ENCODE results near the gene CIITA. TPM values are rescaled to one million over a fixed set of nuclear protein-coding genes. Genes with fewer than 3 reads are reported as not detected.
"Not testable (repeated sequence)": the region's sequence is repeated elsewhere in the genome, so short reads cannot be mapped to it uniquely, and the experiment has no call there.

CIITA gene
- total and polyA plus RNA-seq, 12 donors: 1.3 to 48.1 (median 17.5) TPM

GRCh38 chr16:10964891-10965326 is 87.9 kb downstream of the CIITA start:
- Histone ChIP-seq H3K4me1 (replicated peaks in 1 of 2) (peaks cover 6 to 19% of the 10 kb centered on the region in 2 donors), H3K27ac (no peak overlapping the region), H3K27me3 (no peaks in the 10 kb centered on the region), H3K9me3 (replicated peaks in 1 of 3) (no peaks in the 10 kb centered on the region), H3K36me3 (replicated peaks in 1 of 2) (peaks cover 0 to 14% of the 10 kb centered on the region in 2 donors), H3K4me3 (no peak overlapping the region)
- intact Hi-C loops (cut with DNase I): loop anchor here in 1 of 2 donors (5.0 to 10.0 kb wide), 3 partner anchors 292 to 1450 kb away; partner anchors contain the start of genes RMI2 and SOCS1
- DNase-seq: no peak
- TF ChIP-seq POLR2A (IDR thresholded peaks at IDR 0.05) (no peak), CTCF (IDR thresholded peaks at IDR 0.05) (no peak)
- WGBS, 4 donors: 84 to 92% (median 91%) methylated on average over 8 of the region's 8 CpGs

- no peak for DNase-seq
- Histone ChIP-seq H3K27me3 (no peaks in the 10 kb centered on the region), H3K9me3 (replicated peaks in 1 of 3) (no peaks in the 10 kb centered on the region)
Measured at GRCh38 chr16:10965440-10966061, 88.5 kb downstream of the CIITA start.

GRCh38 chr16:10966129-10966528 is 89.1 kb downstream of the CIITA start:
- Histone ChIP-seq H3K4me1 (replicated peaks in 1 of 2) (peaks cover 2 to 12% of the 10 kb centered on the region in 2 donors), H3K27ac (no peak overlapping the region), H3K27me3 (no peaks in the 10 kb centered on the region), H3K4me3 (no peak overlapping the region), H3K36me3 (replicated peaks in 1 of 2) (peaks cover 0 to 18% of the 10 kb centered on the region in 2 donors), H3K9me3 (replicated peaks in 1 of 3) (no peaks in the 10 kb centered on the region)
- 81 to 89% (median 88%) methylated on average over 5 of the region's 5 CpGs for WGBS, 4 donors
- intact Hi-C loops (cut with DNase I): loop anchor here in 1 of 2 donors (5.0 to 10.0 kb wide), 3 partner anchors 291 to 1449 kb away; partner anchors contain the start of genes RMI2 and SOCS1
- DNase-seq: no peak
- TF ChIP-seq POLR2A (IDR thresholded peaks at IDR 0.05): no peak
- no peak for TF ChIP-seq CTCF (IDR thresholded peaks at IDR 0.05)

More at GRCh38 chr16:10965440-10966061, 88.5 kb downstream of the CIITA start:
- WGBS, 4 donors: 88 to 93% (median 89%) methylated on average over 6 of the region's 6 CpGs
- H3K4me1 ChIP-seq (replicated peaks in 1 of 2): peaks cover 6 to 17% of the 10 kb centered on the region in 2 donors
- peaks cover 0 to 16% of the 10 kb centered on the region in 2 donors for H3K36me3 ChIP-seq (replicated peaks in 1 of 2)
- TF ChIP-seq POLR2A (IDR thresholded peaks at IDR 0.05) (no peak), CTCF (IDR thresholded peaks at IDR 0.05) (no peak)
- no peak overlapping the region for H3K4me3 ChIP-seq
- H3K27ac ChIP-seq: no peak overlapping the region
- intact Hi-C loops (cut with DNase I): loop anchor here in 1 of 2 donors (5.0 to 10.0 kb wide), 3 partner anchors 292 to 1449 kb away; partner anchors contain the start of genes RMI2 and SOCS1

- intact Hi-C loops (cut with DNase I): loop anchor here in 1 of 2 donors (5.0 to 10.0 kb wide), 3 partner anchors 291 to 1448 kb away; partner anchors contain the start of genes RMI2 and SOCS1
- not testable (repeated sequence) for DNase-seq; H3K27ac ChIP-seq; H3K27me3 ChIP-seq; H3K4me3 ChIP-seq; H3K4me1 ChIP-seq (replicated peaks in 1 of 2); H3K9me3 ChIP-seq (replicated peaks in 1 of 3)
- WGBS, 4 donors: 62 to 74% (median 64%) methylated on average over 4 of the region's 4 CpGs
- H3K36me3 ChIP-seq (replicated peaks in 1 of 2): peaks cover 0 to 18% of the 10 kb centered on the region in 2 donors
Measured at GRCh38 chr16:10966559-10966958, 89.6 kb downstream of the CIITA start.

Data from adrenal gland (tissue), 12 donors.